Kidney epithelial cell (primary cell): ENCODE results near the gene ISYNA1. TPM values are rescaled to one million over a fixed set of nuclear protein-coding genes. Genes with fewer than 3 reads are reported as not detected.

ENCODE experiments used
- DNase-seq: peaks from one replicate; pipeline ENCODE4 v3.0.0-alpha.2; 2010; ENCODE audit warnings: low read depth
- H3K27me3 ChIP-seq: 2 replicates; pipeline ENCODE4 v1.6.0; 2011; ENCODE audit warnings: low read length; ENCODE audit not compliant: control insufficient read depth, insufficient read depth
- H3K36me3 ChIP-seq: 2 replicates; pipeline ENCODE4 v1.5.1; 2011; ENCODE audit warnings: low read length; ENCODE audit not compliant: control insufficient read depth, insufficient read depth
- H3K4me3 ChIP-seq: 2 replicates; pipeline ENCODE4 v1.5.1; 2011; ENCODE audit warnings: low read depth, mild to moderate bottlenecking, control low read depth, low read length
- CTCF ChIP-seq: IDR thresholded peaks from 2 replicates; pipeline ENCODE4 v1.5.1; 2011; ENCODE audit warnings: mild to moderate bottlenecking, moderate library complexity, low read length, control low read depth, inconsistent platforms; ENCODE audit not compliant: insufficient read depth, poor library complexity, severe bottlenecking
- total RNA-seq: library from RNA; depleted of rRNA; stranded (reverse); fragments of >200 nt; gene quantifications from 2 replicates; pipeline ENCODE4 v1.2.3, GENCODE V29; 2015

Gene ISYNA1
- total RNA-seq, 1 donor from 2014 or later = 53.9 TPM

DNA sequence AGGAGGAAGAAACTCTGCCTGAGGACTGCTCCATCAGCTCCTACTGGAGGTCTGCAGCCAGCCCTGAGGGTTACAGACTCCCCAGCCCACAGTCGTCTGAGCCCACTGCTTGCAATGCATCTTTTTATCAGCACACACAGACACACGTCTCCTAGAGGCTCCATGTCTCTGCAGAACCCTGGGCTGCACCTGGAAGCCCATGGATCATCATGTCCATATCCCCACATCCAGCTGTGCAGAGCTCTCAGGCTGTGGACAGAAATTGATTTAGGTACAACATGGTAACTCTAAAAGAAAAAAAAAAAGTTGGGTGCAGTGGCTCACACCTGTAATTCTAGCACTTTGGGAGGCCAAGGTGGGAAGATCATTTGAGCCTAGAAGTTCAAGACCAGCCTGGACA is 32.9 kb upstream of the ISYNA1 start:
- DNase-seq = no peak
- TF ChIP-seq CTCF = no peak
- no peak overlapping the region for H3K4me3 ChIP-seq
- no peaks in the 10 kb centered on the region for H3K36me3 ChIP-seq
- H3K27me3 ChIP-seq = no peaks in the 10 kb centered on the region

DNA sequence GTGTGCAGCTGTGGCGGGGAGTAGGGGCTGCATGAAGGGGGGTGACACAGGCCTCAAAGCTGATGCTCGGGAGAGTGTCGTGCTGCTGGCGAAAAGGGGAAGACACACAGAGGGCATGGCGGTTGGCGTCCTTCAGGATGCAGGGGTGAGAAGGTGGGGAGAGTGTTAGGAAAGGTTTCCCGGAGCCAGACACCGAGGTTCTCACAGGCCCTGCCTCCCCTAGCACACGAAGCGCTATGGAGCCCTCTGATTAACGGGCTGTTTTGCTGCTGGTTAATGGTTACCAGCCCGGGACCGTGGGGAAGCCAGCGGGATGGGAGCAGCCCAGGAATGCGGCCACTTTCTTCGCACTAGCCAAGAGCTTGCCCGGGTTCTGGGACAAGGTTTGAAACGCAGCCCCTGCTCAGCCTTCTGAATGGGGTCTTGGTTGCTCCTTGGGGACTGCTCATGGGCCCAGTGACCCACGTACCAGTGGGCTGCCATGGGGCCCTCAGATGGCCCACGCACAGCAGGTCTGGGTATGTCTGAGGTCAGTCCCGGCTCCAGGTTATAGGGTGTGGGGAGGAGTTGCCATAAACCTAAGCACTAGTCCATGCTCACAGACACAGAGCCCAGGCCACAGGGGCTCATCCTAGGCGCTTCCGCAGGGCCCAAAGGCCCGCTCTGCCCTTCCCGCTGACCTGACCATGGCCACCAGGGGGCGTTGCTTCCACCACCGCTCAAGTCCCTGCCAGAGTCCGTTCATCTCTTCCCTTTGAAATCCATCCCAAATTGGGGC is 31.3 kb upstream of the ISYNA1 start:
- DNase-seq = peak; percentile 47
- Histone ChIP-seq H3K4me3 (no peak overlapping the region), H3K27me3 (no peaks in the 10 kb centered on the region), H3K36me3 (no peaks in the 10 kb centered on the region)
- TF ChIP-seq CTCF = peak; percentile 93

DNA sequence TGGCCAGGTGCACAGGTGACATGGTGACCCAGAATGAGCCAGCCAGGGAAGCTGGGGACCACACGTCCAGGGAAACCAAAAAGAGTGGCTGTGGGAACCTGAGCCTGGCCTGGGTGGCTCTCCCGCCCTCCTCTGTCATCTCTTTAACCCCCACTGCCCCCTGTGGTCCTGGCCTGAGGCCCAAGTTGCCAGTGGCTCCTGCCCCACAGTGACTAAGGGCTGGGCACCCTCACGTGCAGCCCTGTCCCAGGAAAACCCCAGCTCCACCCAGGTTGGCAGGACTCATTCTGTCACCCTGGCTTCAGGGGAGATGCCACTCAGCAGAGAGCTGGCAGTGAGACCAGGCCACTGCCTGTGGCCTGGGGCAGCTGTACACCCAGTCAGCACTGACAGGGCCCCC is 30.6 kb upstream of the ISYNA1 start:
- TF ChIP-seq CTCF = no peak
- Histone ChIP-seq H3K36me3 (no peaks in the 10 kb centered on the region), H3K4me3 (no peak overlapping the region), H3K27me3 (no peaks in the 10 kb centered on the region)
- DNase-seq = no peak

DNA sequence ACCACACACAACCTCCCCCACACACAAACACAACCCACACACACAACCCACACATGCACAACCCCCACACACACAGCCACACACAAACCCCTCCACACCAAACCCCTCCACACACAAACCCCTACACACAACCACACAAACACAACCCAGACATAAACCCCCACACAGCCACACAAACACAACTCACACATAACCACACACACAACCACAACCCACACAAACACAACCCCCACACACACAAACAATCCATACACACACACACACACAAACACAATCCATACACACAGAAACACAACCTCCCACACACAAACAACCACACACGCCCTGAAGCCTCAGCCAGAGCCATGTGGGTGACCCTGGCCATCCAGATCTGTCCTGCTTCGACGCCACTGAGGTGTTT is 30.0 kb upstream of the ISYNA1 start:
- H3K27me3 ChIP-seq = no peaks in the 10 kb centered on the region
- H3K4me3 ChIP-seq = no peak overlapping the region
- DNase-seq = no peak
- no peaks in the 10 kb centered on the region for H3K36me3 ChIP-seq
- no peak for TF ChIP-seq CTCF

DNA sequence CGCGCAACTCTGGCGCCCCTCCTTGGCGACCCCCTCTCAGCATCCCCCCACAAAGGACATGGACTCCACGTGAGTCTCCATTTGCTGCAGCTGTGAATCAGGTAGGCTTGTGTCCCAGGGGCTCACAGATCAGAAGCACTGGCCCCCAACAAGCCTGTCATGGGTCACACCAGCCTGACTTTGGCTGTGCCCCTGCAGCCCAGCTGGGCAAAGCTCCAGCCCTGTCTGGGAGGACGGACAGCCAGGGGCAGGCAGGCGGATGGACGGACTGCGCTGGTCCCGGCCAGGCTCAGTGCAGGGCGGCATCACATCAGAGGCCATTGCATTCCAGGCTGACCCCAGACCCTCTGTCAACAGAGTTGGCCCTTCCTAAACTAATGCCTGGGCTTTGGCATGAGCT is 28.4 kb upstream of the ISYNA1 start:
- TF ChIP-seq CTCF = no peak
- Histone ChIP-seq H3K36me3 (no peaks in the 10 kb centered on the region), H3K27me3 (no peaks in the 10 kb centered on the region), H3K4me3 (no peak overlapping the region)
- no peak for DNase-seq

DNA sequence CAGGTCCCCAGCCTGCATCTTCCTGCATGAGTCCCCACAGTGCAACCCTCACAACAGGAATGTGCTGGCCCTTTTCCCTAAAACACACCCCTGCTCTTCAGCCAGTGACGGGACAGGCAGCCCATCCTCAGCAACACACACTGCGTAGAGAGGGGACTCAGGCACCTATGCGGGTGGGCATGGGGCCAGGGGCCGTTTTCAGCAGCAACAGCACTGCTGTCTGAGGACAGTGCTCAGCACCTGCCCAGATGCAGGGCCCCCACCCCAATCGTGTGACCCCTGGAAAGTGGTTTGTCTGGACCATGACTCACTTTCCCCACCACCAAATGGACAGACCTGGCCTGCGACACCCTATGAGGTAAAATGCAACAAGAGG is 28.0 kb upstream of the ISYNA1 start:
- Histone ChIP-seq H3K36me3 (no peaks in the 10 kb centered on the region), H3K4me3 (no peak overlapping the region), H3K27me3 (no peaks in the 10 kb centered on the region)
- DNase-seq = no peak
- no peak for TF ChIP-seq CTCF
